Measurements from ENCODE around the gene PRTG.

PRTG gene

DNA sequence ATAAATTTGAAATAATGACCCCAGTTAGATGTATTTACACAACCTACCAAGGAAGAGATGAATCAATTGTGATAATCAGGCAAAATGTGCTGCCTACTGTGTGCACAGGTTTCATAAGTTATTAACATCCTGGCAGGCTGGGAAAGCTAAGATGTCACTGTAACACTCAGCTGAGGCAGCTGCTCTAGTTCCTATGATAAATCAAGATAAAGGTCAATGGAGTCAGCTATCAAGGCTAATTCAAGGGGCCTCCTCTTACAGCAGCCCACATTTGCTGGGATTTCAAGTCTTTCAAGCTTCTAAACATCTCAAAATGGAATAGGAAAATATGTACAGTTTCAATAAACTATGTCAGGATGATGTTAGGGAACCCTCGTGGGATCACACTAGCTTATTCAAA lies 84.1 kb downstream of the PRTG start:
- H3K36me3 ChIP-seq (ENCODE audit: insufficient read depth, low read length), result no peaks in the 10 kb centered on the region
- no peaks in the 10 kb centered on the region for H3K9me3 ChIP-seq (replicated peaks; ENCODE audit: low read length)
- H3K9ac ChIP-seq (ENCODE audit: low read depth, low read length), result no peak overlapping the region
- no peak overlapping the region for H3K4me3 ChIP-seq (ENCODE audit: low read length)
- no peaks in the 10 kb centered on the region for H3K27me3 ChIP-seq (ENCODE audit: control insufficient read depth, insufficient read depth, low read length)
- H3K4me2 ChIP-seq (ENCODE audit: low read length), result no peak overlapping the region
- peaks cover 4% of the 10 kb centered on the region for H3K4me1 ChIP-seq (ENCODE audit: control insufficient read depth, insufficient read depth, low read length)

DNA sequence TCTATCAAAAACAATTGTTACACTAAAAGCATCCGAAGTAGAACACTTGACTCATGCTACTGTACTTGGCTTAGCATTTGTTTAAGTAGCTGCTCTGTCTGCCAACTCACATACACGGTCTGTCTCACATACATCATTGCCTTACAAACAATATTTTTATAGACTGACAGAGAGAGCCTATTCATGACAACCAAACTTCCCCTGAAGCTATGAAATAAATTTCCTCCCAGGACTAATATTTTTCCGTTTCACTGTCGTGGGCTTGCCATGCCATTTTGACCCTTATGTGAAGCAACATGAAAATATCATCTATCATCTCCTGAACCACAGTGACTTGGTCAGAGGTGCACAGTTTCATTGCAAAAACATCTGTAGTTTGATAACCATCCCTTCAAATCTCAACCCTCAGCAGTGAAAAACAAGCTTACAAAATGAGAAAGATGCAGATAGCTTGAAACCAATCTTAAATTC lies 88.4 kb downstream of the PRTG start:
- H3K4me2 ChIP-seq (ENCODE audit: low read length), result no peak overlapping the region
- no peak overlapping the region for H3K9ac ChIP-seq (ENCODE audit: low read depth, low read length)
- no peak overlapping the region for H3K4me3 ChIP-seq (ENCODE audit: low read length)
- H3K4me1 ChIP-seq (ENCODE audit: control insufficient read depth, insufficient read depth, low read length), result peaks cover 4% of the 10 kb centered on the region
- no peaks in the 10 kb centered on the region for H3K9me3 ChIP-seq (replicated peaks; ENCODE audit: low read length)
- no peaks in the 10 kb centered on the region for H3K27me3 ChIP-seq (ENCODE audit: control insufficient read depth, insufficient read depth, low read length)
- no peaks in the 10 kb centered on the region for H3K36me3 ChIP-seq (ENCODE audit: insufficient read depth, low read length)

DNA sequence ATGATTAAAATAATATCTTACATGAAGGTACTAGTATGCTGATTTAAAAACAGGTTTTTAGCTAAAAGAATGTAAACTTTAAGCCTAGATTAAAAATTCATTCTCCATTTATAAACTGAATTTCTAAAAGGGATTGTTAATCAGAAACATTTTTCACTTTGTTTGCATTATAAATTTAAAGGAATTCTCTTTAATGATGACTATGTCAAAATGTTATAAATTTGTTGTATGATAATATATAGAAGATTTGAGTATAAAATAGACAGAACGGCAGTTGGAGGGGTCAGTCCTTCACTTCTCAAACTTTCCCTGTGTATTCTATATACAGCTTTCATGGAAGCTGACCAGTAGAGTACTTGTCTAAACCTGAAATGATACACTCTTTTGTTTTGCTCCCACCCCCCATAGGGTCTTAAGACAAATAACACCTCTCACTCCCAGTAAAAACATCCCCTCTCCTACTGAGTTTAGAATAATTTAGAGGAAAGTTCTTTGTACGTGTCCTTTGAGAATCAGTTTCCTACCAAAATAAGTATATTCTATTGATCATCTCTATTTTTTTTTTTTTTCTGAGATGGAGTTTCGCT lies 90.0 kb downstream of the PRTG start:
- Histone ChIP-seq H3K4me1 (ENCODE audit: control insufficient read depth, insufficient read depth, low read length) (peaks cover 4% of the 10 kb centered on the region), H3K4me3 (ENCODE audit: low read length) (no peak overlapping the region), H3K9me3 (replicated peaks; ENCODE audit: low read length) (no peaks in the 10 kb centered on the region), H3K9ac (ENCODE audit: low read depth, low read length) (no peak overlapping the region), H3K4me2 (ENCODE audit: low read length) (no peak overlapping the region), H3K27me3 (ENCODE audit: control insufficient read depth, insufficient read depth, low read length) (no peaks in the 10 kb centered on the region), H3K36me3 (ENCODE audit: insufficient read depth, low read length) (no peaks in the 10 kb centered on the region)

GRCh38 chr15:55652359-55652758 lies 90.6 kb downstream of the PRTG start:
- Histone ChIP-seq H3K4me2 (ENCODE audit: low read length) (no peak overlapping the region), H3K36me3 (ENCODE audit: insufficient read depth, low read length) (no peaks in the 10 kb centered on the region), H3K4me1 (ENCODE audit: control insufficient read depth, insufficient read depth, low read length) (peaks cover 4% of the 10 kb centered on the region), H3K4me3 (ENCODE audit: low read length) (no peak overlapping the region), H3K27me3 (ENCODE audit: control insufficient read depth, insufficient read depth, low read length) (no peaks in the 10 kb centered on the region), H3K9ac (ENCODE audit: low read depth, low read length) (no peak overlapping the region), H3K9me3 (replicated peaks; ENCODE audit: low read length) (no peaks in the 10 kb centered on the region)

DNA sequence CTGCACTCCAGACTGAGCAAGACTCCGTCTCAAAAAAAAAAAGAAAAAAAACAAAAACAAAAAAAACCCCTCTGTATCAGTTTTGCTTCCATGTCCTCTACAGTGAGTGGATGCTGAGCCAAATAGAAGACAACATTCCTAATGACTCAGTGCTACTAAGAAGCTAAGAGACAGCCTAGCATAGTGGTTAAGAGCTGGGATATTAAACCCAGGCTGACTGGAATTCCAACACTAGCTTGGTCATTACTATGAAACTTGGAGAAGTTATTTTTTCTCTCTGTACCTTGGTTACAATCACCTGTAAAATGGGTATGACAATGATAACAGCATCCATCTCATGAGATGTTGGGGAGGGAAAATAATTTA lies 93.9 kb downstream of the PRTG start:
- Histone ChIP-seq H3K36me3 (ENCODE audit: insufficient read depth, low read length) (no peaks in the 10 kb centered on the region), H3K4me3 (ENCODE audit: low read length) (no peak overlapping the region), H3K9ac (ENCODE audit: low read depth, low read length) (no peak overlapping the region)

GRCh38 chr15:55638764-55639163 lies 104.2 kb downstream of the PRTG start:
- no peaks in the 10 kb centered on the region for H3K27me3 ChIP-seq (ENCODE audit: control insufficient read depth, insufficient read depth, low read length)

More for the DNA sequence above, 93.9 kb downstream of the PRTG start:
- Histone ChIP-seq H3K4me1 (ENCODE audit: control insufficient read depth, insufficient read depth, low read length) (no peaks in the 10 kb centered on the region), H3K4me2 (ENCODE audit: low read length) (no peak overlapping the region), H3K9me3 (replicated peaks; ENCODE audit: low read length) (no peaks in the 10 kb centered on the region), H3K27me3 (ENCODE audit: control insufficient read depth, insufficient read depth, low read length) (no peaks in the 10 kb centered on the region)

DNA sequence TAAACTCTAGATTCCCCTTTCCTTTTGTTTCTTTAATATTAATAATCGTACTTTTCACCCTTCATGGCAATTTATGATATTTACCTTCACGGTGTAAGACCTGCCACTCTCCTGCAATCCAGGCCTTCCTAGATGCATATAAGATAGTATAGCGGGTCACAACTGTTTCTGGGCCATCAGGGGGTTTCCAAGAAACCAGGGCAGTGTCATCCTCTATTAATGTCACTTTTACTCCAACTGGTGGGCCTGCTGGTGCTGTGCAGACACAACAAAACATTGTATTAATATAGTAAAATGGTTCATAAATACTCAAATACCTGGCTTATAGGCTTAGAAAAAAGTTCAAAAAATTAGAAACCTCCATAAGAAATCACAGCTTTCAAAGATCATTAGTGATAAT lies 105.9 kb downstream of the PRTG start:
- Histone ChIP-seq H3K27me3 (ENCODE audit: control insufficient read depth, insufficient read depth, low read length) (no peaks in the 10 kb centered on the region), H3K4me1 (ENCODE audit: control insufficient read depth, insufficient read depth, low read length) (no peaks in the 10 kb centered on the region), H3K9ac (ENCODE audit: low read depth, low read length) (no peak overlapping the region), H3K36me3 (ENCODE audit: insufficient read depth, low read length) (no peaks in the 10 kb centered on the region), H3K4me2 (ENCODE audit: low read length) (no peak overlapping the region), H3K9me3 (replicated peaks; ENCODE audit: low read length) (no peaks in the 10 kb centered on the region), H3K4me3 (ENCODE audit: low read length) (no peak overlapping the region)

More at GRCh38 chr15:55638764-55639163, 104.2 kb downstream of the PRTG start:
- Histone ChIP-seq H3K4me3 (ENCODE audit: low read length) (no peak overlapping the region), H3K36me3 (ENCODE audit: insufficient read depth, low read length) (no peaks in the 10 kb centered on the region), H3K9ac (ENCODE audit: low read depth, low read length) (no peak overlapping the region), H3K4me2 (ENCODE audit: low read length) (no peak overlapping the region), H3K9me3 (replicated peaks; ENCODE audit: low read length) (no peaks in the 10 kb centered on the region), H3K4me1 (ENCODE audit: control insufficient read depth, insufficient read depth, low read length) (no peaks in the 10 kb centered on the region)

DNA sequence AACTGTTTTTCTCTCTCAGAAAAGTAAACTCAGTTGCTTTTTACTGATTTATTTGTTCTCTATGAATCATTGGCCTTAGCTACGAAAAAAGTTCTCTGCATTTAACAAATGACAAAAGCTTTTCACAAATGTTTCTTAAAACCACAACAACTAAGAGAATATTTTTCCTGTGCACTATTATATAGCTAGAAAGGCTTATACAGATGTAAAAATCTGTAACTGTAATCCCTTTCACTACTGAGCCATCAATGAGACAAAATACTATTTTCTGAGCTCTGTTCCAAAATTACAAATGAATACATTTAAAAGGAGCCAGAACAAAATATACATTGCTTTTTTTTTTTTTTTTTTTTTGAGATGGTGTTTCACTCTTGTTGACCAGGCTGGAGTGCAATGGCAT lies 109.2 kb downstream of the PRTG start:
- Histone ChIP-seq H3K4me2 (ENCODE audit: low read length) (no peak overlapping the region), H3K4me3 (ENCODE audit: low read length) (no peak overlapping the region), H3K4me1 (ENCODE audit: control insufficient read depth, insufficient read depth, low read length) (no peaks in the 10 kb centered on the region), H3K36me3 (ENCODE audit: insufficient read depth, low read length) (no peaks in the 10 kb centered on the region), H3K27me3 (ENCODE audit: control insufficient read depth, insufficient read depth, low read length) (no peaks in the 10 kb centered on the region), H3K9me3 (replicated peaks; ENCODE audit: low read length) (no peaks in the 10 kb centered on the region), H3K9ac (ENCODE audit: low read depth, low read length) (no peak overlapping the region)

GRCh38 chr15:55632434-55632833 lies 110.5 kb downstream of the PRTG start:
- H3K4me1 ChIP-seq (ENCODE audit: control insufficient read depth, insufficient read depth, low read length), result peaks cover 5% of the 10 kb centered on the region
- no peak overlapping the region for H3K9ac ChIP-seq (ENCODE audit: low read depth, low read length)
- H3K27me3 ChIP-seq (ENCODE audit: control insufficient read depth, insufficient read depth, low read length), result no peaks in the 10 kb centered on the region
- no peak overlapping the region for H3K4me3 ChIP-seq (ENCODE audit: low read length)
- H3K36me3 ChIP-seq (ENCODE audit: insufficient read depth, low read length), result no peaks in the 10 kb centered on the region
- H3K4me2 ChIP-seq (ENCODE audit: low read length), result no peak overlapping the region
- no peaks in the 10 kb centered on the region for H3K9me3 ChIP-seq (replicated peaks; ENCODE audit: low read length)

DNA sequence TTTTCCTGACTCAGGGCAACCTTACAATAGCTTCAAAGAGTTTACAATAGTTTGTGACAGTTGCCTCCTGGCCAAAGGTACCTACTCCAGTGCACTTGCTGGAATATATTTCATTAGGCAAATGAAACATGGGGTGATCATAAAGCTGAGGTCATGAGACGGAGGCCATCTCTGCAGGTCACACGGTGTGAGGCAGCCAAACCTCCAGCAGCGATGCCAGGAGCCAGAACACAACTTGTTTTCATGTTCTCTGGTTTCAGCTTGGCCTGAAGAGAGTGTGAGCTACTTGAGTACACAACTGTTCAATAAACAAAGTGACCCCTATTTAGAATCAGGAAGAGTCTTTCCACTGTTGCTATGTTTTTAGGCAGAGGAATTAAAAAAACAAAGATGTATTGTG lies 112.1 kb downstream of the PRTG start:
- H3K27me3 ChIP-seq (ENCODE audit: control insufficient read depth, insufficient read depth, low read length), result no peaks in the 10 kb centered on the region
- H3K4me3 ChIP-seq (ENCODE audit: low read length), result no peak overlapping the region
- H3K9me3 ChIP-seq (replicated peaks; ENCODE audit: low read length), result no peaks in the 10 kb centered on the region
- H3K36me3 ChIP-seq (ENCODE audit: insufficient read depth, low read length), result no peaks in the 10 kb centered on the region
- H3K9ac ChIP-seq (ENCODE audit: low read depth, low read length), result no peak overlapping the region
- H3K4me1 ChIP-seq (ENCODE audit: control insufficient read depth, insufficient read depth, low read length), result peaks cover 5% of the 10 kb centered on the region
- H3K4me2 ChIP-seq (ENCODE audit: low read length), result no peak overlapping the region

DNA sequence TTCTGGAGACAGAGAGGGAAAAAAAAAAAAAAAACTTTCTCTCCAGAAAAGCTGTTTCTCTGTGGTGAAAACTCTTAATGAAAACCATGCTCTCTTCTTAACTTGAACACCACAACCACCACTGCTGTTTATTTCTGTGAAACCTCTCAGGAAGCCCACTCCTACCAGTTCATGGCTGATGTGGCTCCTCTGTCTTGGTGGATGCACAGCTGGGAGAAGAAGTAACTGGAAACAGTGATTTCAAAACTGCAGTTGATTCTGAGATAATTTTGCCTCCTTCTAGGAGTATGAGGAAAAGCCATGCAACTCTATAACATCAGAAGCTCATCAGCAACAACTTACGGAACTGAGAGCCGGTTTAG lies 114.6 kb downstream of the PRTG start:
- peaks cover 5% of the 10 kb centered on the region for H3K4me1 ChIP-seq (ENCODE audit: control insufficient read depth, insufficient read depth, low read length)
- H3K36me3 ChIP-seq (ENCODE audit: insufficient read depth, low read length), result no peaks in the 10 kb centered on the region
- H3K27me3 ChIP-seq (ENCODE audit: control insufficient read depth, insufficient read depth, low read length), result no peaks in the 10 kb centered on the region
- no peak overlapping the region for H3K4me3 ChIP-seq (ENCODE audit: low read length)
- H3K9ac ChIP-seq (ENCODE audit: low read depth, low read length), result no peak overlapping the region
- H3K9me3 ChIP-seq (replicated peaks; ENCODE audit: low read length), result no peaks in the 10 kb centered on the region
- no peak overlapping the region for H3K4me2 ChIP-seq (ENCODE audit: low read length)

DNA sequence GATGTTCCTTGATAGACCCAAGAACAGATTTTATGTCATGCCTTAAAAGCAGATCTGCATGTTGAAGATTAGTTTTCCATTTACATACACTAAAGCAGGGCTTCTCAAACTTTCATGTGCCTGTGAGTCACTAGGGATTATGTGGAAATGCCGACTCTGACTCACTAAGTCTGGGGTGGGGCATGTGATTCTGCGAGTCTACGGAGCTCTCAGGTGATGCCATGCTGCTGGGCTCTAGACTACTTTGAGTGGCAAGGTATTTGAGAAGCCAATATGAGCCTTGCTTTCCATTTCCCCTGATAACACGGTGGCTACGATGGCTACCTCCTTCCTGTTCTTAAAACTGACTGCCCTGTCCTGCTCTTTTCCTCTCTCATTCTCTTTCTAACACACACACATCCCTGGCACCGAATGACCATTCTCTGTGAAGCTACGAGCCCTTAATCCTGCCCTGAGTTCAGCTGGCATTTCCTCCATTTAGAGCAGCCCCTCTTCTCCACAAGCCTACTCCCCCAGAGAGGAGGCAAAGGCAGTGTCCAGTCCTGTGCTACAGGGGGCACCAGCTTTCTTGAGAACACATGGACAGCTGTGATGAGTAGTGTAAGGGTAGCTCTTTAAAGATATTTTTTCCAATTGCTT lies 115.1 kb downstream of the PRTG start:
- no peaks in the 10 kb centered on the region for H3K9me3 ChIP-seq (replicated peaks; ENCODE audit: low read length)
- H3K4me2 ChIP-seq (ENCODE audit: low read length), result no peak overlapping the region
- H3K27me3 ChIP-seq (ENCODE audit: control insufficient read depth, insufficient read depth, low read length), result no peaks in the 10 kb centered on the region
- peaks cover 5% of the 10 kb centered on the region for H3K4me1 ChIP-seq (ENCODE audit: control insufficient read depth, insufficient read depth, low read length)
- no peak overlapping the region for H3K4me3 ChIP-seq (ENCODE audit: low read length)
- no peak overlapping the region for H3K9ac ChIP-seq (ENCODE audit: low read depth, low read length)
- no peaks in the 10 kb centered on the region for H3K36me3 ChIP-seq (ENCODE audit: insufficient read depth, low read length)
